SH-SY5Y (cell line): ENCODE measurements around the gene ALMS1.

ENCODE experiments used
- GATA2 ChIP-seq: IDR thresholded peaks from 2 replicates; pipeline ENCODE4 v1.6.1; 2011; ENCODE audit warnings: mild to moderate bottlenecking, low read depth, low read length
- GATA3 ChIP-seq: IDR thresholded peaks from 2 replicates; pipeline ENCODE4 v1.6.1; 2011; ENCODE audit warnings: low read depth, mild to moderate bottlenecking, low read length, moderate library complexity

DNA sequence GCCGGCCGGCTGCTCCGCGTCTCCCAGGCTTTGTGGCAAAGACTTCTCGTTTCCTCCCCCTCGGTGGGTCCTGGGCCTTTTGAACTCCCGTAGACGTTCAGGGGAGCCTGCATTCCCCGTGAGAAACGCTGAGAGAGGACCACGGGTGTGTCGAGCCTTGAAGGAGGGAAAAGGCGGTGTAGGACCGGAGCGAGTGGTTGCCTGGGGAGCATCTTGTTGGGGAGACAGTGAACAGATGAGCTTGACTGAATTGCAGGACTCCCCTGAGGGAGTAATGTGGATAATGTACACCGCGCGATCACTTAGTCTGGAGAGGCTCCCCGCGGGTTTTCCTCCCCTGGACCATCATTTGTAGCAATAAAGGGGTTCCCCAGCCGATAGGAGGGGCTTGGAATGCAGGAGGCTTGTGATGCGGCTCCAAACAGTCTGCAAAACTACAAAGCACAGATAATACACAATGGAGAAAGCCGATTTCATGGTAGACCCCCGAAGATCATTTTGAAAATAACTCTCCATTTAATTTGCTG, 769 bp downstream of the ALMS1 start:
- TF ChIP-seq GATA2 (no peak), GATA3 (no peak)
